Natural killer cell (primary cell): ENCODE data around the gene TULP3. TPM values are rescaled to one million over a fixed set of nuclear protein-coding genes. Genes with fewer than 3 reads are reported as not detected.

Experiments
- ATAC-seq, 3 donors: fragments of 150-1000 bp in 2 of 3; fragments of 200-7000 bp in 1 of 3; cut with Tn5 transposase; 1 replicate in 1 of 3; 2 replicates in 2 of 3; pipeline ENCODE4 v1.10.0; 2021; ENCODE audit warnings: mild to moderate bottlenecking in 2 of 3, moderate library complexity in 2 of 3
- DNase-seq, 2 donors: peaks; one replicate each; pipeline versions ENCODE4 v3.0.0 to v3.0.0-alpha.2; 2013 to 2021; ENCODE audit warnings: mixed read lengths in 1 of 2
- H3K27ac ChIP-seq: one replicate; pipeline ENCODE4 v1.5.1; 2013; ENCODE audit warnings: mild to moderate bottlenecking, low read length
- H3K27me3 ChIP-seq: one replicate; pipeline ENCODE4 v1.6.1; 2013; ENCODE audit warnings: low read length; ENCODE audit not compliant: control insufficient read depth, insufficient read depth
- H3K36me3 ChIP-seq: one replicate; pipeline ENCODE4 v1.6.1; 2013; ENCODE audit warnings: low read length; ENCODE audit not compliant: control insufficient read depth, insufficient read depth
- H3K4me1 ChIP-seq: one replicate; pipeline ENCODE4 v1.6.1; 2013; ENCODE audit warnings: low read length; ENCODE audit not compliant: control insufficient read depth, insufficient read depth
- H3K4me3 ChIP-seq: one replicate; pipeline ENCODE4 v1.5.1; 2013; ENCODE audit warnings: low read length
- H3K9me3 ChIP-seq: one replicate; pipeline ENCODE4 v1.6.1; 2013; ENCODE audit warnings: low read length; ENCODE audit not compliant: control insufficient read depth, insufficient read depth
- H3K27ac Mint-ChIP-seq, 2 donors: one replicate each; pipeline ENCODE4 v1.8.0; 2022; ENCODE audit warnings: mild to moderate bottlenecking in 2 of 2, mixed read lengths in 2 of 2, moderate library complexity in 1 of 2
- H3K27me3 Mint-ChIP-seq, 2 donors: one replicate each; pipeline ENCODE4 v1.8.0; 2022; ENCODE audit warnings: low read depth in 2 of 2, mixed read lengths in 2 of 2
- H3K36me3 Mint-ChIP-seq: one replicate; pipeline ENCODE4 v1.8.0; 2022; ENCODE audit warnings: mixed read lengths
- H3K4me1 Mint-ChIP-seq, 2 donors: one replicate each; pipeline ENCODE4 v1.8.0; 2022; ENCODE audit warnings: mixed read lengths in 2 of 2
- H3K4me3 Mint-ChIP-seq: one replicate; pipeline ENCODE4 v1.8.0; 2022; ENCODE audit warnings: mild to moderate bottlenecking, moderate library complexity, mixed read lengths
- H3K9me3 Mint-ChIP-seq, 2 donors: one replicate each; pipeline ENCODE4 v1.8.0; 2022; ENCODE audit warnings: mixed read lengths in 2 of 2
- whole genome bisulfite sequencing: methylation state at CpG from one replicate; pipeline ENCODE4 v1.1.7; 2013; ENCODE audit warnings: missing lambda C conversion rate; ENCODE audit not compliant: insufficient coverage; 5-methylcytosine and 5-hydroxymethylcytosine counted together
- intact Hi-C: fragments of 100-400 bp; cut with micrococcal nuclease; formaldehyde crosslinking; loops from one replicate; pipeline ENCODE4 v1.14.2; 2022
- total RNA-seq, 4 donors: library from RNA; stranded (reverse); fragments of 120-200 nt in 1 of 4; gene quantifications; one replicate each; pipeline versions ENCODE4 v1.2.3 to v1.2.4, GENCODE V29; 2013 to 2022
- TF ChIP-seq, protein P1 (sequence below): fragments of 200-600 bp; IDR thresholded peaks from one replicate; pipeline ENCODE4 v1.8.0; 2022; ENCODE audit warnings: antibody characterized with exemption

Gene TULP3
- total RNA-seq, 3 donors from 2014 or later (not counting 1 experiment from before 2014, with no cell fraction given), result 5.1 to 8.7 (median 6.2) TPM

DNA sequence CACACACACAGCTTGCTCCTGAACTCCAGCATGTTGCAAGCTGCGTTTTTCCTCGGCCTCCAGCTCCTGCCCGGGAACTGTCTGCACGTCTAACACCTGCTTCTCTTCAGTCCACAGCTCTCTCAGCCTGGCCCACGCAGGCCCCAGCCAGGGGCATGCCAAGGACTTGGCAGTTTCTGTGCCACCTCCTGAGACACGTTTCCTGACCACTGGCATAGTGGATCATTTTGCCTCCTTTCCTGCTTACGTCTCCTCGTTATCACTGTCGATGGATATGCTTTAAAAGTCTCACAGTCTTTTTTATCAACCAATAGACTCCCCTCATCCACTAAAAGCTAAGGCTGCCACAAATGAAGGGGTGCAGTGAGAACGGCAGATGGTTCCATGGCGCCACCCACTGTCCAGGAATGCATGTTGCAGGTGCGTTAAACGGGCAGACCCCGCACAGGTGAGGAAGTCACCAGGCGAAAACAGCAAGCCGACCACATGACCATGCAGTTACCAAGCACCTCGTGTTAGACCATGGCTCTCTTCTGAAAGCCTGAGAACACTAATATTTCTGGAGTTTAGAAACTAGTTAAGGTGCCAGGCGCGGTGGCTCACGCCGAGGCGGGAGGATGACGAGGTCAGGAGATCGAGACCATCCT, 53.8 kb downstream of the TULP3 start:
- Mint-ChIP-seq H3K27ac (no peak overlapping the region), H3K9me3 (no peaks in the 10 kb centered on the region), H3K36me3 (no peaks in the 10 kb centered on the region), H3K27me3 (peaks cover 2 to 5% of the 10 kb centered on the region in 2 donors), H3K4me1 (no peaks in the 10 kb centered on the region), H3K4me3 (no peak overlapping the region)
- H3K9me3 ChIP-seq, result no peaks in the 10 kb centered on the region
- intact Hi-C loops, result no loop called here
- H3K4me1 ChIP-seq, result peaks cover 5% of the 10 kb centered on the region
- 39% methylated on average over 24 of the region's 24 CpGs for WGBS
- no peaks in the 10 kb centered on the region for H3K36me3 ChIP-seq
- TF ChIP-seq, protein P1, sequence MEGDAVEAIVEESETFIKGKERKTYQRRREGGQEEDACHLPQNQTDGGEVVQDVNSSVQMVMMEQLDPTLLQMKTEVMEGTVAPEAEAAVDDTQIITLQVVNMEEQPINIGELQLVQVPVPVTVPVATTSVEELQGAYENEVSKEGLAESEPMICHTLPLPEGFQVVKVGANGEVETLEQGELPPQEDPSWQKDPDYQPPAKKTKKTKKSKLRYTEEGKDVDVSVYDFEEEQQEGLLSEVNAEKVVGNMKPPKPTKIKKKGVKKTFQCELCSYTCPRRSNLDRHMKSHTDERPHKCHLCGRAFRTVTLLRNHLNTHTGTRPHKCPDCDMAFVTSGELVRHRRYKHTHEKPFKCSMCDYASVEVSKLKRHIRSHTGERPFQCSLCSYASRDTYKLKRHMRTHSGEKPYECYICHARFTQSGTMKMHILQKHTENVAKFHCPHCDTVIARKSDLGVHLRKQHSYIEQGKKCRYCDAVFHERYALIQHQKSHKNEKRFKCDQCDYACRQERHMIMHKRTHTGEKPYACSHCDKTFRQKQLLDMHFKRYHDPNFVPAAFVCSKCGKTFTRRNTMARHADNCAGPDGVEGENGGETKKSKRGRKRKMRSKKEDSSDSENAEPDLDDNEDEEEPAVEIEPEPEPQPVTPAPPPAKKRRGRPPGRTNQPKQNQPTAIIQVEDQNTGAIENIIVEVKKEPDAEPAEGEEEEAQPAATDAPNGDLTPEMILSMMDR, result peak; percentile 45
- DNase-seq (peak in 1 of 2 donors; percentile 65), ATAC-seq (peak; percentile 40 to 67 (median 47))
- no peak overlapping the region for H3K4me3 ChIP-seq
- peaks cover 2% of the 10 kb centered on the region for H3K27me3 ChIP-seq
- H3K27ac ChIP-seq, result no peak overlapping the region

DNA sequence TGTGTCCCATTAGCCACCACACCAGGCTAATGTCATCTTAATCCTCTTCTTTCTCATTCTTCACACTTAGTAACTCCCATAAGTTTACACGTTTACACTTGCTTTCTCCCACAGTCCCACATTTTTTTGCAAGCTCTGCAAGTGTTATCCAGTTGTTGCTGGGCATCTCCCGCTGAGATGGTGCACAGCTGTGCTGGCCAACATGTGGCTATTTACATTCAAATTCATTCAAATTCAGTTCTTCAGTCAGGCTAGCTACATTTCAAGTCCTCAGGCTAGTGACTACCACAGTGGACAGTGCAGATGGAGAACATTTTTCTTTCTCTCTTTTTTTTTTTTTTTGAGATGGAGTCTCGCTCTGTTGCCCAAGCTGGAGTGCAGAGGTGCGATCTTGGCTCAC, 58.7 kb downstream of the TULP3 start:
- intact Hi-C loops, result no loop called here
- Histone ChIP-seq H3K9me3 (no peaks in the 10 kb centered on the region), H3K4me3 (no peak overlapping the region), H3K36me3 (no peaks in the 10 kb centered on the region), H3K27me3 (peaks cover 2% of the 10 kb centered on the region), H3K27ac (no peak overlapping the region), H3K4me1 (peaks cover 5% of the 10 kb centered on the region)
- H3K27ac Mint-ChIP-seq, result no peak overlapping the region
- no peaks in the 10 kb centered on the region for H3K4me1 Mint-ChIP-seq
- WGBS, result 87% methylated on average over 4 of the region's 4 CpGs
- no peaks in the 10 kb centered on the region for H3K36me3 Mint-ChIP-seq
- TF ChIP-seq, protein P1, result no peak
- no peak for DNase-seq
- H3K4me3 Mint-ChIP-seq, result no peak overlapping the region
- no peak for ATAC-seq
- peaks cover 2 to 8% of the 10 kb centered on the region in 2 donors for H3K27me3 Mint-ChIP-seq
- H3K9me3 Mint-ChIP-seq, result no peaks in the 10 kb centered on the region

DNA sequence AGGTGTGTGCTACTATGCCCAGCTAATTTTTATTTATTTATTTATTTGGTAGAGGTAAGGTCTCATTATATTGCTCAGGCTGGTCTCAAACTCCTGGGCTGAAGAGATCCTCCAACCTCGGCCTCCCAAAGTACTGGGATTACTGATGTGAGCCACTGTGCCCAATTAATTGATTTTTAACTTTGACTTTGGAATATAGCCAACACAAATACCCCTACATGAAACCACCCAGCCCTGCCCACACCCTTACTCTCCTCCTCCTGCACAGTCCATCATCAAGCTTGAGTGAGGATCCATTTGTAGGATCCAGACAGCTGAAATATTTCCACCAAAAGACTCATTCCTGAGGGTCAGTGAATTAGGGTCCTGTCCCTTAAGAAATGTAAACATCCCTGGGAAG, 65.2 kb downstream of the TULP3 start:
- H3K4me3 ChIP-seq, result no peak overlapping the region
- H3K9me3 ChIP-seq, result no peaks in the 10 kb centered on the region
- peaks cover 4% of the 10 kb centered on the region for H3K27me3 ChIP-seq
- TF ChIP-seq, protein P1, result no peak
- DNase-seq (no peak), ATAC-seq (no peak)
- intact Hi-C loops, result no loop called here
- no peak overlapping the region for H3K27ac ChIP-seq
- H3K4me1 Mint-ChIP-seq, result peaks cover 0 to 6% of the 10 kb centered on the region in 2 donors
- peaks cover 7% of the 10 kb centered on the region for H3K4me1 ChIP-seq
- peaks cover 32 to 35% of the 10 kb centered on the region in 2 donors for H3K27me3 Mint-ChIP-seq
- H3K4me3 Mint-ChIP-seq, result no peak overlapping the region
- H3K27ac Mint-ChIP-seq, result no peak overlapping the region
- H3K36me3 ChIP-seq, result no peaks in the 10 kb centered on the region
- H3K9me3 Mint-ChIP-seq, result no peaks in the 10 kb centered on the region
- H3K36me3 Mint-ChIP-seq, result no peaks in the 10 kb centered on the region
- 73% methylated on average over 1 of the region's 1 CpG for WGBS
